GM19452 (cell line): Measurements from ENCODE around the gene GDAP2.
"Not testable (repeated sequence)": the region's sequence is repeated elsewhere in the genome, so short reads cannot be mapped to it uniquely, and the experiment has no call there.

Experiments used
- ATAC-seq: cut with Tn5 transposase; IDR thresholded peaks from one replicate; pipeline ENCODE4 v1.9.1; 2021; ENCODE audit not compliant: unreplicated experiment

The GDAP2 gene

GRCh38 chr1:117929343-117930172 is at the start of gene GDAP2, which contains the start of gene WDR3:
GDAP2 (minus strand) TSS chr1:117929621; CDS start chr1:117920357, 9,264 bp downstream.
WDR3 (plus strand) TSS chr1:117929739; CDS start chr1:117933320, 3,581 bp downstream.
- ATAC-seq = peak; percentile 89

GRCh38 chr1:117976381-117976780 is 47.0 kb upstream of the GDAP2 start:
- no peak for ATAC-seq

GRCh38 chr1:117971777-117972176 is 42.4 kb upstream of the GDAP2 start:
- no peak for ATAC-seq

GRCh38 chr1:117970252-117970651 is 40.8 kb upstream of the GDAP2 start:
- ATAC-seq = no peak

GRCh38 chr1:117967881-117968280 is 38.5 kb upstream of the GDAP2 start:
- no peak for ATAC-seq

GRCh38 chr1:117967477-117967876 is 38.1 kb upstream of the GDAP2 start:
- ATAC-seq = no peak

GRCh38 chr1:117964290-117965038 is 35.0 kb upstream of the GDAP2 start:
- ATAC-seq = no peak

GRCh38 chr1:117959364-117959763 is 29.9 kb upstream of the GDAP2 start:
- no peak for ATAC-seq

- no peak for ATAC-seq
Observed at GRCh38 chr1:117952386-117952785, 23.0 kb upstream of the GDAP2 start.

GRCh38 chr1:117942293-117942692 is 12.9 kb upstream of the GDAP2 start:
- ATAC-seq = no peak

- no peak for ATAC-seq
Observed at GRCh38 chr1:117933769-117934168, 4.3 kb upstream of the GDAP2 start.

- no peak for ATAC-seq
Observed at GRCh38 chr1:117932576-117932975, 3.2 kb upstream of the GDAP2 start.

- ATAC-seq = no peak
Observed at GRCh38 chr1:117930484-117930883, 1.1 kb upstream of the GDAP2 start.

- ATAC-seq = peak; percentile 0
Observed at GRCh38 chr1:117930173-117930447, 689 bp upstream of the GDAP2 start.

- peak; percentile 35 for ATAC-seq
Observed at GRCh38 chr1:117928881-117929342, 509 bp downstream of the GDAP2 start.

GRCh38 chr1:117925981-117926380 is 3.4 kb downstream of the GDAP2 start:
- no peak for ATAC-seq

GRCh38 chr1:117922717-117923116 is 6.7 kb downstream of the GDAP2 start:
- ATAC-seq = not testable (repeated sequence)

- no peak for ATAC-seq
Observed at GRCh38 chr1:117921991-117922390, 7.4 kb downstream of the GDAP2 start.

- no peak for ATAC-seq
Observed at GRCh38 chr1:117919376-117919775, 10.0 kb downstream of the GDAP2 start.

- ATAC-seq = no peak
Observed at GRCh38 chr1:117911051-117911450, 18.4 kb downstream of the GDAP2 start.

- ATAC-seq = no peak
Observed at GRCh38 chr1:117905019-117905418, 24.4 kb downstream of the GDAP2 start.

GRCh38 chr1:117904485-117904884 is 24.9 kb downstream of the GDAP2 start:
- ATAC-seq = no peak
